GM12874 (cell line): ENCODE data around the gene INSL3.

Experiments used
- TF ChIP-seq, protein P1 (sequence below): IDR thresholded peaks from 2 replicates; pipeline ENCODE4 v1.5.1; 2011; ENCODE audit warnings: low read depth, mild to moderate bottlenecking, control low read depth, low read length, moderate library complexity; ENCODE audit not compliant: insufficient read depth

The INSL3 gene

DNA sequence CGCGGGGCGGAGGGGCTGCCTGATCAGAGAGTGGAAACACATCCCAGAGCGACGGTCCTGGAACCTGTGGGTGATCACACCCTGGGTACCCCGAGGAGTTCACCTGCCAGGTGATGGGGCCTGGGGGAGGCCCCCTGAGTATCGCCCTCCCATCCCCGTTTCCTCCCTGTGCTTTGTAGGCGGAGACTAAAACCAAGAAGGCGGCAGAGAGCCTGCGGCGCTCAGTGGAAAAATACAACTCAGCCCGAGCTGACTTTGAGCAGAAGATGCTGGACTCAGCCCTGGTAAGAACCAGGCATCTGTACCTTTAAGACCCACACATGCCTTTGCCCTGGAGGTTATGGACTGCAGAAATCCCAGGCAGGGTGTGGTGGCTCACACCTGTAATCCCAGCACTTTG, 50.7 kb downstream of the INSL3 start:
- TF ChIP-seq, protein P1, sequence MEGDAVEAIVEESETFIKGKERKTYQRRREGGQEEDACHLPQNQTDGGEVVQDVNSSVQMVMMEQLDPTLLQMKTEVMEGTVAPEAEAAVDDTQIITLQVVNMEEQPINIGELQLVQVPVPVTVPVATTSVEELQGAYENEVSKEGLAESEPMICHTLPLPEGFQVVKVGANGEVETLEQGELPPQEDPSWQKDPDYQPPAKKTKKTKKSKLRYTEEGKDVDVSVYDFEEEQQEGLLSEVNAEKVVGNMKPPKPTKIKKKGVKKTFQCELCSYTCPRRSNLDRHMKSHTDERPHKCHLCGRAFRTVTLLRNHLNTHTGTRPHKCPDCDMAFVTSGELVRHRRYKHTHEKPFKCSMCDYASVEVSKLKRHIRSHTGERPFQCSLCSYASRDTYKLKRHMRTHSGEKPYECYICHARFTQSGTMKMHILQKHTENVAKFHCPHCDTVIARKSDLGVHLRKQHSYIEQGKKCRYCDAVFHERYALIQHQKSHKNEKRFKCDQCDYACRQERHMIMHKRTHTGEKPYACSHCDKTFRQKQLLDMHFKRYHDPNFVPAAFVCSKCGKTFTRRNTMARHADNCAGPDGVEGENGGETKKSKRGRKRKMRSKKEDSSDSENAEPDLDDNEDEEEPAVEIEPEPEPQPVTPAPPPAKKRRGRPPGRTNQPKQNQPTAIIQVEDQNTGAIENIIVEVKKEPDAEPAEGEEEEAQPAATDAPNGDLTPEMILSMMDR, result no peak

DNA sequence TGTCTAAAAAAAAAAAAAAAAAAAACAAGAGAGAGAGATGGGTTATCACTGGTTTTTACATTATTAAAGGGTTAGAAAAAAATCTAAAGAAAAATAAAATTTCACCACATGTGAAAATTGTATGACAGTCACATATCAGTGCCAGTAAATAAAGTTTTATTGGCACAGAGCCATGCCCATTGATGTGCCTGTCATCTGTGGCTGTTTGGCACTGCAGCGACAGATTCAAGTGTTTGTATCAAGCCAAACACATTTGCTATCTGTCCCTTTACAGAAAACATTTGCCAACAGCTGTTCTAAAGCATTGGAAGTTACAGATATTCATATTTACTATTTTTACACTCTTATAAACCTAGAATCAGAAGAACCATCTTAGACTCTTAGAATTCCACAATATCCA, 53.8 kb downstream of the INSL3 start:
- TF ChIP-seq, protein P1, result no peak

DNA sequence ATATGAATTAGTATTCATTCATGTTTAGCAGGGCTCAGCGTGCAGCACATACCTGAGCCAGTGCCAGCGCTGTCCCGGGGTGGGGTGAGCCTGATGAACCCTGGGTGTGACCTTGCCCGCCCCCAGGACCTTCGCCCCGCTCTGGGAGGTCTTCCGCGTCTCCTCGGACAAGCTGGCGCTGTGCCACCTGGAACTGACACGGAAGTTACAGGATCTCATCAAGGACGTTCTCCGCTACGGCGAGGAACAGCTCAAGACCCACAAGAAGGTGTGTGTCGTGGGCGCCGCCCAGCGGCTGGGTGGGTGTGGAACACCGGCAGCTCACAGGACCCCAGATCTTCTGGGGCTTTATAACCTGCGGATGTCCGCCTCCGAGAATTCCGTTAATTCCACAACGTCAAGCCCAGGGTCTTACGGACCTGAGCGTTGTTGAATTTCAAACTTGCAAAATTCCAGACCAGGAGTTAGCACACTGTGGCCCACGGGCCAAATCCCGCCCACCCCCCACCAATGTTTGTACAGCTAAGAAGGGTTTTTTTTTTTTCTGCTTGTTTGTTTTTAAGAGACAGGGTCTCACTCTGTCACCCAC, 54.7 kb downstream of the INSL3 start:
- TF ChIP-seq, protein P1, result peak; percentile 98
